ENCODE results near the gene POLN. TPM values are rescaled to one million over a fixed set of nuclear protein-coding genes. Genes with fewer than 3 reads are reported as not detected.
A peak's percentile ranks its signal among the peaks of the same experiment; 100 is the strongest.

POLN gene
- total RNA-seq, 1 donor from 2014 or later, result 0.21 TPM

DNA sequence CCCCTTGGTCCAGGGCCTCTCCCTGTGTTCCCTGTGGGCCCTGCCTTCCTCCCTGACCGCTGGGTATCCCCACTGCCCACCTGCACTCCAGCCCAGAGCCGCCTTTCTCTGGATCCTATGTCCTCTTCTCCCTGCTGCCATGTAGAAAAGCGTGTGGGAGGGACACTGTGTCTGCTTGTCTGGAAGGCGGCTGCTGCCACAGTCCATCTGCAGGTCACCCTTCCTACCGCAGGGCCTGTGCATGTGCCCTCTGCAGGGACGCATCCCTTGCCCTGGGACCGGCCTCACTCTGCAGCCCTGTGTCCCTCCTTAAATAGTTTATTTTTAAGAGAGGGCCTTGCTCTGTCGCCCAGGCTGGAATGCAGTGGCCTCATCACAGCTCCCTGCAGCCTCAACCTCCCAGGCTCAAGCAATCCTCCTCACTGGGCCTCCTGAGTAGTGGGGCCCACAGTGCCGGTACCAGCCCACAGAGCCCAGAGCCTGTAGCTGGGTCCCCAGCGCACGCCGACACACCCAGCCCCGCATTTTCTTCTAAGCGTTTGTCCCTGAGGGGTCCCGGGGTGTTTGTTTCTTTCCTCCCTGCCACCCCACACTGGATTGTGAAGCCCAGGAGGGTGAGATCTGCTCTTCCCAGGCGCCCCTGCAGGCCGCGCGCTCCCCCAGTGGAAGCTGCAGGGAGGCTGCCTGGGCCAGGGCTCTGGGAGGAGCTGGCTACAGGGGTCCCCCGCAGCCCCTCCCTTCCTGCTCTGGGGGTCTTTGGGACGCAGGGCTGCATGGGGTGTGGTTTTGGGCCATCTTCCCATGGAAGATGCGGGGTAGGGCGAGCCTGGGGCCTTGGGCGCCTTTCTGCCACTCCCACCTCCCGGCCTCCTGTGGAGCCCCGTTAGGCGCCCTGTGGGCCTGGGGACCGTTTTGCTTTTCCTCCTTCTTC, 195.6 kb downstream of the POLN start:
- no peaks in the 10 kb centered on the region for H3K36me3 ChIP-seq
- peaks cover 7% of the 10 kb centered on the region for H3K27me3 ChIP-seq
- intact Hi-C loops (cut with DNase I), result no loop called here
- H3K4me1 ChIP-seq, result peaks cover under 1 to 7% of the 10 kb centered on the region in 2 donors
- H3K27ac ChIP-seq, result no peak overlapping the region
- TF ChIP-seq CTCF (IDR thresholded peaks at IDR 0.05), result no peak
- H3K4me3 ChIP-seq, result no peak overlapping the region
- peak in 1 of 2 donors; percentile 48 for DNase-seq (ENCODE audit: low spot score in 2 of 2)
- no peaks in the 10 kb centered on the region for H3K9me3 ChIP-seq

DNA sequence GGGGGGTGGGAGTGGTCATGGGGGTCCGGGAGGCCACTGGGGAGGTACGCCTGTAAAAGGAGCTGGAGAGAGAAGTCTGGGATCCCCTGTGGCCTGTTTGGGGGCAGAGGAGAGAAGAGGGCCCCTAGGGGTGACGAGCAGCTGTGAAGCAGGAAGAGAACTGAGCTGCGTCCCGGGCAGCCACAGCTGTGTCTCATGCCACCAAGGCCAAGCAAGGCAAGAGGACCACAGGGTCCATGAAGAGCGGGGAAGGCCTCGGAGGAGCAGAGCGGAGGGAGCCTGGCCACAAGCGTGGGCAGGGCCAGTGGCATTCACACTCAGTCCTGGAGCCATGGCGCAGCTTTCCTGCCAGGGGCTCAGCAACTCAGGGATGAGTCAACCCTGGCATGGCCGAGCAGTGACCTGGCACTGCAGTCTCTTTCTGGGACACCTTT, 196.4 kb downstream of the POLN start:
- no peaks in the 10 kb centered on the region for H3K9me3 ChIP-seq
- intact Hi-C loops (cut with DNase I), result no loop called here
- H3K4me3 ChIP-seq, result no peak overlapping the region
- H3K27me3 ChIP-seq, result peaks cover 12% of the 10 kb centered on the region
- H3K27ac ChIP-seq, result no peak overlapping the region
- no peak for TF ChIP-seq CTCF (IDR thresholded peaks at IDR 0.05)
- peak in 1 of 2 donors; percentile 50 for DNase-seq (ENCODE audit: low spot score in 2 of 2)
- H3K36me3 ChIP-seq, result no peaks in the 10 kb centered on the region
- peaks cover 5 to 10% of the 10 kb centered on the region in 2 donors for H3K4me1 ChIP-seq

- no peak overlapping the region for H3K4me3 ChIP-seq
- no peak overlapping the region for H3K27ac ChIP-seq
- H3K4me1 ChIP-seq, result peaks cover 5 to 10% of the 10 kb centered on the region in 2 donors
- peaks cover 15% of the 10 kb centered on the region for H3K27me3 ChIP-seq
- peak in 1 of 2 donors; percentile 45 for DNase-seq (ENCODE audit: low spot score in 2 of 2)
- TF ChIP-seq CTCF (IDR thresholded peaks at IDR 0.05), result no peak
- intact Hi-C loops (cut with DNase I), result no loop called here
- H3K36me3 ChIP-seq, result no peaks in the 10 kb centered on the region
- H3K9me3 ChIP-seq, result no peaks in the 10 kb centered on the region
These were observed 197.1 kb downstream of the POLN start for GRCh38 chr4:2044542-2045517.

DNA sequence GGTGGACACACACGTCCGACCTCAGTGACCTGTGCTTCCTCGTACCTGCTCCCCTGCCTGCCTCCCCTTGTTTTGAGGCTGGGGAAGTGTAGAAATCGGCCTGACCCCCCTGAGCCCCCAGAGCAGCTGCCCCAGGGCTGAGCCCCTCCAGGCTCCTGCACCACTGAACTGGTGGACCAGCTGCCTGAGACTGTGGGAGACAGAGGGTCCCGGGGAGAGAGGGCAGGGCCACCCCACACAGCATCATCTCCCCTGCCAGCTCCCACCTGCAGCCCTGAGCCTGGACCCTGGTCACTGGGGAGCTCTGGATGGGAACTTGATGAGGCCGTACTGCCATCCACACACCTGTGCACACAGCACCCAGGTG, 197.8 kb downstream of the POLN start:
- H3K4me1 ChIP-seq, result peaks cover 5 to 10% of the 10 kb centered on the region in 2 donors
- H3K27ac ChIP-seq, result no peak overlapping the region
- H3K36me3 ChIP-seq, result no peaks in the 10 kb centered on the region
- intact Hi-C loops (cut with DNase I), result no loop called here
- H3K4me3 ChIP-seq, result no peak overlapping the region
- no peak for DNase-seq (ENCODE audit: low spot score in 2 of 2)
- H3K9me3 ChIP-seq, result no peaks in the 10 kb centered on the region
- no peak for TF ChIP-seq CTCF (IDR thresholded peaks at IDR 0.05)
- peaks cover 15% of the 10 kb centered on the region for H3K27me3 ChIP-seq

DNA sequence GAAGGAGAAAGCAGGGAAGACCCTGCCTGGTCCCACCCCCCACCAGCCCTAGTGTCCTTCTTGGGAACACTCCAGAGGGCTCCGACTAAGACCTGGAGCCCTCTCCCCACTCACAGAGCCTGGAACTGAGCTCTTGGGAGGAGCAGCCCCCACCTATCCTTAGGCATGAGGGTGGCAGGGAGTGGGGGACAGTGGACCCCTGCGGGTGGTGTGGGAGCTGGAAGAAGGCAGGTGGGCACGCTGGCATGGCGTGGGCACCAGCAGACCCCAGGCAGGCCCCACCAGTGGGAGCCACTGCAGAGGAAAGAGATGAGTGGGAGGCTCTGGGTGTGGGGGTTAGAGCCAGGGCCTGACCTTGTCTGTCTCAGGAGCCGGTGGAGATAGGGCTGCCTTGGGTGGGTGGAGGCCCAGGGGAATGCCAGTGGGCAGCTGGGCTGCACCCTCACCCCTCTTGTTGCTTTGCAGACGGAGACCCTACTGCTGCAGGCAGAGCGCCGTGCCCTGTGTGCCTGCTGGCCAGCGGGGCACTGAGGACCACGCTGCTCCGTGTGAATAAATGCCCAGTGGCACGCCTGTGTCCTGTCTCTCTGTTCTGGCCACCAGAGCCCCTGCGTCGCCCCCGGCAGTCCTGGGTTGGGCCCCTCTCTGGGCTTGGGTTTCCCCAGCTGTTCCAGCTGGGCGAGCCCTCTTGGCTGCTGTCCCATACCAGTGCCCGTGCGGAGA, 198.4 kb downstream of the POLN start:
- peak in 1 of 2 donors; percentile 55 for DNase-seq (ENCODE audit: low spot score in 2 of 2)
- peaks cover 5 to 10% of the 10 kb centered on the region in 2 donors for H3K4me1 ChIP-seq
- no peak overlapping the region for H3K4me3 ChIP-seq
- H3K27me3 ChIP-seq, result peaks cover 15% of the 10 kb centered on the region
- no peak for TF ChIP-seq CTCF (IDR thresholded peaks at IDR 0.05)
- H3K36me3 ChIP-seq, result no peaks in the 10 kb centered on the region
- H3K27ac ChIP-seq, result no peak overlapping the region
- no peaks in the 10 kb centered on the region for H3K9me3 ChIP-seq
- intact Hi-C loops (cut with DNase I), result no loop called here

Data from ascending aorta (tissue), 2 donors.